Measurements from ENCODE around the gene AFG1L. TPM values are rescaled to one million over a fixed set of nuclear protein-coding genes. Genes with fewer than 3 reads are reported as not detected.

The AFG1L gene
- total and polyA plus RNA-seq, 2 experiments from 2014 or later, result 4.1 to 8.7 TPM

- no peak for TF ChIP-seq ZNF462 (CRISPR knock-in tag; IDR thresholded peaks at IDR 0.05)
- TF ChIP-seq ZNF331 (CRISPR knock-in tag; IDR thresholded peaks at IDR 0.05; ENCODE audit: low read depth), result no peak
These were observed 66.1 kb downstream of the AFG1L start (continued) for GRCh38 chr6:108360919-108361311.

GRCh38 chr6:108361312-108361932 lies 66.6 kb downstream of the AFG1L start:
- ATAC-seq, result no peak
- no peak overlapping the region for H2AFZ ChIP-seq
- Mint-ChIP-seq H3K36me3 (ENCODE audit: low read depth) (no peaks in the 10 kb centered on the region), H3K27me3 (ENCODE audit: insufficient read depth, low read depth, poor library complexity) (no peaks in the 10 kb centered on the region), H3K4me3 (no peak overlapping the region), H3K27ac (no peak overlapping the region), H3K4me1 (peaks cover 7% of the 10 kb centered on the region; the same call in 2 of the 3 replicates), H3K9me3 (no peaks in the 10 kb centered on the region)
- H4K20me1 ChIP-seq (replicated peaks; ENCODE audit: insufficient read depth), result no peaks in the 10 kb centered on the region
- DNase-seq (ENCODE audit: low spot score), result no peak
- H3K27ac ChIP-seq (ENCODE audit: low read depth), result no peak overlapping the region
- no peaks in the 10 kb centered on the region for H3K27me3 ChIP-seq (ENCODE audit: insufficient read depth)
- H3K79me2 ChIP-seq (replicated peaks; ENCODE audit: insufficient read depth), result no peaks in the 10 kb centered on the region
- no peak overlapping the region for H3K4me2 ChIP-seq
- no peaks in the 10 kb centered on the region for H3F3A ChIP-seq (replicated peaks; ENCODE audit: low read depth)
- no peaks in the 10 kb centered on the region for H3K9me2 ChIP-seq (ENCODE audit: insufficient read depth)
- H3K4me1 ChIP-seq (ENCODE audit: insufficient read depth), result 0 out of 2 replicates have a peak, but pooled peaks cover 4% of the 10 kb centered on the region
- H3K36me3 ChIP-seq (ENCODE audit: insufficient read depth), result no peaks in the 10 kb centered on the region
- H3K4me3 ChIP-seq, result no peak overlapping the region
- TF ChIP-seq EZH2 (IDR thresholded peaks at IDR 0.05; ENCODE audit: low read depth, unreplicated experiment), result no peak
- no peak for TF ChIP-seq ZNF114 (CRISPR knock-in tag; IDR thresholded peaks at IDR 0.05)
- TF ChIP-seq ZNF462 (CRISPR knock-in tag; IDR thresholded peaks at IDR 0.05), result no peak
- no peak for TF ChIP-seq ETS1 (IDR thresholded peaks at IDR 0.05)
- no peak for TF ChIP-seq STAT1 (IDR thresholded peaks at IDR 0.05; ENCODE audit: unreplicated experiment)

All from GM23338 (cell line).